ENCODE results near the gene SKAP1.

DNA sequence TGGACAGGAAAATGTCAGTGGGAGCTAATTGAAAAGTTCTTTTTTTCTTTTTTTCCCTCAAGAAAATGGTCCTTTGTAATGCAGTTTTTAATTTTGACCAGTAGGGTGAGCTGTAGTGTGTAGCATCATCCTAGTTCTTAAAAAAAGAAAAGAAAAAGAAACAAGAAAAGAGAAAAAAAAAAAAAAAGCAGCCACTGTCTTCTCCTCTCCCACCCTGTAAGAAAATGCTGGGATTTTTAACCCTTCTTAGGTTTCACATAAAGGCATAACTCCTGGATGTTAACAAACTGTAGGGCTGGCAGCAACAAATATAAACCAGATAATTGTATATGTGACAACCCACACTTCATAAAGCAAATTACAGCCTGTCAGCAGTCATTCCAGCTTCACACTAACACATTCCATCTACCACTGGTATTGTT is 78.1 kb downstream of the SKAP1 start:
- TF ChIP-seq, protein P1, sequence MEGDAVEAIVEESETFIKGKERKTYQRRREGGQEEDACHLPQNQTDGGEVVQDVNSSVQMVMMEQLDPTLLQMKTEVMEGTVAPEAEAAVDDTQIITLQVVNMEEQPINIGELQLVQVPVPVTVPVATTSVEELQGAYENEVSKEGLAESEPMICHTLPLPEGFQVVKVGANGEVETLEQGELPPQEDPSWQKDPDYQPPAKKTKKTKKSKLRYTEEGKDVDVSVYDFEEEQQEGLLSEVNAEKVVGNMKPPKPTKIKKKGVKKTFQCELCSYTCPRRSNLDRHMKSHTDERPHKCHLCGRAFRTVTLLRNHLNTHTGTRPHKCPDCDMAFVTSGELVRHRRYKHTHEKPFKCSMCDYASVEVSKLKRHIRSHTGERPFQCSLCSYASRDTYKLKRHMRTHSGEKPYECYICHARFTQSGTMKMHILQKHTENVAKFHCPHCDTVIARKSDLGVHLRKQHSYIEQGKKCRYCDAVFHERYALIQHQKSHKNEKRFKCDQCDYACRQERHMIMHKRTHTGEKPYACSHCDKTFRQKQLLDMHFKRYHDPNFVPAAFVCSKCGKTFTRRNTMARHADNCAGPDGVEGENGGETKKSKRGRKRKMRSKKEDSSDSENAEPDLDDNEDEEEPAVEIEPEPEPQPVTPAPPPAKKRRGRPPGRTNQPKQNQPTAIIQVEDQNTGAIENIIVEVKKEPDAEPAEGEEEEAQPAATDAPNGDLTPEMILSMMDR (IDR thresholded peaks at IDR 0.05; ENCODE audit: insufficient read depth, low read length), result peak; percentile 17
- TF ChIP-seq POLR2AphosphoS5 (IDR thresholded peaks at IDR 0.05; ENCODE audit: low read depth), result no peak
- TF ChIP-seq GABPA (IDR thresholded peaks at IDR 0.05; ENCODE audit: low read depth), result no peak
- TF ChIP-seq, protein P2, sequence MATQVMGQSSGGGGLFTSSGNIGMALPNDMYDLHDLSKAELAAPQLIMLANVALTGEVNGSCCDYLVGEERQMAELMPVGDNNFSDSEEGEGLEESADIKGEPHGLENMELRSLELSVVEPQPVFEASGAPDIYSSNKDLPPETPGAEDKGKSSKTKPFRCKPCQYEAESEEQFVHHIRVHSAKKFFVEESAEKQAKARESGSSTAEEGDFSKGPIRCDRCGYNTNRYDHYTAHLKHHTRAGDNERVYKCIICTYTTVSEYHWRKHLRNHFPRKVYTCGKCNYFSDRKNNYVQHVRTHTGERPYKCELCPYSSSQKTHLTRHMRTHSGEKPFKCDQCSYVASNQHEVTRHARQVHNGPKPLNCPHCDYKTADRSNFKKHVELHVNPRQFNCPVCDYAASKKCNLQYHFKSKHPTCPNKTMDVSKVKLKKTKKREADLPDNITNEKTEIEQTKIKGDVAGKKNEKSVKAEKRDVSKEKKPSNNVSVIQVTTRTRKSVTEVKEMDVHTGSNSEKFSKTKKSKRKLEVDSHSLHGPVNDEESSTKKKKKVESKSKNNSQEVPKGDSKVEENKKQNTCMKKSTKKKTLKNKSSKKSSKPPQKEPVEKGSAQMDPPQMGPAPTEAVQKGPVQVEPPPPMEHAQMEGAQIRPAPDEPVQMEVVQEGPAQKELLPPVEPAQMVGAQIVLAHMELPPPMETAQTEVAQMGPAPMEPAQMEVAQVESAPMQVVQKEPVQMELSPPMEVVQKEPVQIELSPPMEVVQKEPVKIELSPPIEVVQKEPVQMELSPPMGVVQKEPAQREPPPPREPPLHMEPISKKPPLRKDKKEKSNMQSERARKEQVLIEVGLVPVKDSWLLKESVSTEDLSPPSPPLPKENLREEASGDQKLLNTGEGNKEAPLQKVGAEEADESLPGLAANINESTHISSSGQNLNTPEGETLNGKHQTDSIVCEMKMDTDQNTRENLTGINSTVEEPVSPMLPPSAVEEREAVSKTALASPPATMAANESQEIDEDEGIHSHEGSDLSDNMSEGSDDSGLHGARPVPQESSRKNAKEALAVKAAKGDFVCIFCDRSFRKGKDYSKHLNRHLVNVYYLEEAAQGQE (IDR thresholded peaks at IDR 0.05; ENCODE audit: insufficient replicate concordance, low read depth), result no peak
- no peak for TF ChIP-seq SPI1 (IDR thresholded peaks at IDR 0.05; ENCODE audit: borderline replicate concordance, low read depth)

Data from HL-60 (cell line).